GM12878 (cell line): Measurements from ENCODE around the gene FRMPD2.

ENCODE experiments used
- RFX5 ChIP-seq: IDR thresholded peaks from 2 replicates; pipeline ENCODE4 v1.6.1; 2011; ENCODE audit warnings: low read depth, low read length, improper control_type of control experiment
- SREBF1 ChIP-seq: IDR thresholded peaks from 2 replicates; pipeline ENCODE4 v1.6.1; 2012; ENCODE audit warnings: mild to moderate bottlenecking, low read length
- TF ChIP-seq, protein P1 (sequence below): IDR thresholded peaks from 2 replicates; pipeline ENCODE4 v1.6.1; 2012; ENCODE audit warnings: low read depth, low read length, improper control_type of control experiment
- TF ChIP-seq, protein P2 (sequence below): IDR thresholded peaks from 2 replicates; pipeline ENCODE4 v1.6.1; 2011; ENCODE audit warnings: low read depth, low read length, improper control_type of control experiment, borderline replicate concordance

DNA sequence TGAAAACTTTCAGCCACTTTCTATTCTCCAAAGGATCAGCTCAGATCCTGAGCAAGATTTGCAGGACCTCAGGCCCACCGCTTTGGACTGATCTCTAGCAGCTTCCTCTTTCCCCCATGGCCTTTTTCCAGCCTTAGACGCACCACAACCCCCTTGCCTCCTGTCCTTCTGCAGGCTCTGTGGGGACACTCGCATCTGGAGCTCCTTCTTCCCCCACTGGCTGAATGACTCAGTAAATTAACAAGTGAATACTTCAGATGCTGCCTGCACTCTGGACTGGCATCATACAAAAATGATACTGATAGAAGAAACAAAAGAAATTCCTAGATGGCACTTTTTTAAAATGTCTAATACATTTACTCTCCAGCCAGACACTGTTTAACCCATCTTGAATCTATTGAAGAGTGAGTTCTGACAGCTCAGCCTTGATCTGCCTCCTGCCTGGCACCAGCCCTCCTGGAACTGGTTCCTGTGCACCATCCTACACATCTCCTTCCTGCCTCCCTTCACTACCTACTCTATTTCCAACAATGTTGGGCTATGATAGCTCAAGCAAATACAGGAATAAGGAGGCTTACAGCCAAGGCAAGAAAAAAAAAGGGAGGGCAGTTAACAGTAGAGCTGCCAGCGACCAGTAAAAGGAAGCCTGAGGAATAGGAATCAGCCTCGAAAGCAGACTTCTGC, 3.3 kb downstream of the FRMPD2 start:
- TF ChIP-seq RFX5 (no peak), SREBF1 (no peak)
- TF ChIP-seq, protein P1, sequence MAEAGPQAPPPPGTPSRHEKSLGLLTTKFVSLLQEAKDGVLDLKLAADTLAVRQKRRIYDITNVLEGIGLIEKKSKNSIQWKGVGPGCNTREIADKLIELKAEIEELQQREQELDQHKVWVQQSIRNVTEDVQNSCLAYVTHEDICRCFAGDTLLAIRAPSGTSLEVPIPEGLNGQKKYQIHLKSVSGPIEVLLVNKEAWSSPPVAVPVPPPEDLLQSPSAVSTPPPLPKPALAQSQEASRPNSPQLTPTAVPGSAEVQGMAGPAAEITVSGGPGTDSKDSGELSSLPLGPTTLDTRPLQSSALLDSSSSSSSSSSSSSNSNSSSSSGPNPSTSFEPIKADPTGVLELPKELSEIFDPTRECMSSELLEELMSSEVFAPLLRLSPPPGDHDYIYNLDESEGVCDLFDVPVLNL: no peak
- TF ChIP-seq, protein P2, sequence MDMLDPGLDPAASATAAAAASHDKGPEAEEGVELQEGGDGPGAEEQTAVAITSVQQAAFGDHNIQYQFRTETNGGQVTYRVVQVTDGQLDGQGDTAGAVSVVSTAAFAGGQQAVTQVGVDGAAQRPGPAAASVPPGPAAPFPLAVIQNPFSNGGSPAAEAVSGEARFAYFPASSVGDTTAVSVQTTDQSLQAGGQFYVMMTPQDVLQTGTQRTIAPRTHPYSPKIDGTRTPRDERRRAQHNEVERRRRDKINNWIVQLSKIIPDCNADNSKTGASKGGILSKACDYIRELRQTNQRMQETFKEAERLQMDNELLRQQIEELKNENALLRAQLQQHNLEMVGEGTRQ: no peak
